HEK293 (cell line): ENCODE measurements around the gene PEX5L.

Source experiments
- ATF2 ChIP-seq: fragments of 450-650 bp; formaldehyde crosslinking; IDR thresholded peaks from 2 replicates; pipeline ENCODE4 v1.5.1; 2016; ENCODE audit warnings: missing biosample characterization, missing genetic modification characterization, low read depth
- CTCF ChIP-seq: fragments of 450-650 bp; formaldehyde crosslinking; IDR thresholded peaks from 2 replicates; pipeline ENCODE4 v1.5.1; 2016; ENCODE audit warnings: missing biosample characterization, missing genetic modification characterization
- GLIS1 ChIP-seq: fragments of 450-650 bp; formaldehyde crosslinking; IDR thresholded peaks from 2 replicates; pipeline ENCODE4 v1.5.1; 2016; ENCODE audit warnings: missing biosample characterization, missing genetic modification characterization
- HOXA7 ChIP-seq: sonication (generic); formaldehyde crosslinking; IDR thresholded peaks from 2 replicates; pipeline ENCODE4 v1.8.1; 2022; ENCODE audit warnings: missing genetic modification reagents, borderline replicate concordance
- INSM2 ChIP-seq: fragments of 450-650 bp; formaldehyde crosslinking; IDR thresholded peaks from 2 replicates; pipeline ENCODE4 v1.5.1; 2016; ENCODE audit warnings: missing biosample characterization, missing genetic modification characterization
- SP2 ChIP-seq: fragments of 450-650 bp; formaldehyde crosslinking; IDR thresholded peaks from 2 replicates; pipeline ENCODE4 v1.5.1; 2016; ENCODE audit warnings: missing biosample characterization, missing genetic modification characterization
- TCF7L2 ChIP-seq: IDR thresholded peaks from 2 replicates; pipeline ENCODE4 v1.6.1; 2011; ENCODE audit warnings: low read depth, mild to moderate bottlenecking, inconsistent platforms, low read length, moderate library complexity, borderline replicate concordance
- ZBTB7A ChIP-seq: fragments of 450-650 bp; formaldehyde crosslinking; IDR thresholded peaks from 2 replicates; pipeline ENCODE4 v1.5.1; 2016; ENCODE audit warnings: low read depth, missing biosample characterization, missing genetic modification characterization
- ZNF211 ChIP-seq: fragments of 450-650 bp; formaldehyde crosslinking; IDR thresholded peaks from 2 replicates; pipeline ENCODE4 v1.5.1; 2016; ENCODE audit warnings: low read depth, missing biosample characterization, missing genetic modification characterization
- ZNF768 ChIP-seq: fragments of 450-650 bp; formaldehyde crosslinking; IDR thresholded peaks from 2 replicates; pipeline ENCODE4 v1.5.1; 2018; ENCODE audit warnings: missing biosample characterization, mild to moderate bottlenecking, missing genetic modification characterization

GRCh38 chr3:180068023-180068422 is 31.3 kb upstream of the PEX5L start:
- no peak for TF ChIP-seq ATF2 (tag by site-specific recombination)
- no peak for TF ChIP-seq TCF7L2
- no peak for TF ChIP-seq ZBTB7A
- no peak for TF ChIP-seq ZNF211
- no peak for TF ChIP-seq SP2 (tag by site-specific recombination)
- TF ChIP-seq GLIS1 (tag by site-specific recombination), result no peak
- TF ChIP-seq CTCF (tag by site-specific recombination), result no peak
- no peak for TF ChIP-seq HOXA7 (CRISPR knock-in tag)
- TF ChIP-seq INSM2, result no peak
- no peak for TF ChIP-seq ZNF768 (tag by site-specific recombination)
